ENCODE results near the gene SLC37A2. TPM values are rescaled to one million over a fixed set of nuclear protein-coding genes. Genes with fewer than 3 reads are reported as not detected.

SLC37A2 gene
- total RNA-seq, 2 donors from 2014 or later: 1.0 to 1.3 TPM

DNA sequence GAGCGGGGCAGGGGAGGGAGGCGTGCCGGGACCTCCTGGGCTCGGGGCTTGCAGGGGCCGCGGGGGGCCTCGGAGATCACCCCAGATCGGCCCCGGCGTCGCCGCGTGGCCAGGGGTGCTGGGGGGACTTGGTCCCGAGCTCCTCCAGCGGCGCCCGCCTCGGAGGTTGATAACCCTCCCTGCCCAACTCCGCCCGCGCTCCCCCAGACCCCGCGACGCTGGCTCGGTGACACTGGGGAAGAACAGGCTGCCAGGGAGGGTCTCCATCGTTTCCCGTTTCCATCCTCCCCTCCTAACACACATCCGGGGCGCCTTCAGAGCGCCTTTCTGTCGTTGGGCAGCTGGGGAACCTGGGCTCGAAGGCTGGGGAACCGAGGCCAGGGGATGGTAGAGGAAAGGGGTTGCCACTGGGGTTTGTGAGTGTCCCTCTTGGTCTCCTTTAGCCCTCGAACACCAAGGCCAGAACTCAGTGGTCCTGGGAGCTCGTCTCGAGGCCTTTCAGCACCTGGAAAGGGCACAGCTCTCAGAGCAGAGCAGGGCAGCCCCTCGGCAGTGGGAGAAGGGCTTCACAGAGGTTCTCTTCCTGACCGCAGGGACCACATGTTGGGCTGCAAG is 431 bp downstream of the SLC37A2 start:
- Histone ChIP-seq H3K9ac (ENCODE audit: extremely low read depth, low read length, poor library complexity, severe bottlenecking) (no peak overlapping the region), H3K27me3 (ENCODE audit: control insufficient read depth, insufficient read depth, low read length, poor library complexity, severe bottlenecking) (peaks cover 66% of the 10 kb centered on the region), H3K9me3 (ENCODE audit: control insufficient read depth, low read length) (no peaks in the 10 kb centered on the region), H3K36me3 (ENCODE audit: control insufficient read depth, insufficient read depth, low read length) (no peaks in the 10 kb centered on the region), H3K4me3 (ENCODE audit: low read length) (peak overlapping the region; percentile 77), H3K4me1 (ENCODE audit: control insufficient read depth, insufficient read depth, low read length) (no peaks in the 10 kb centered on the region), H3K27ac (ENCODE audit: low read depth, low read length) (no peak overlapping the region)
- 3 to 9% methylated on average over 14 to 38 of the region's 38 CpGs for WGBS, 2 experiments (ENCODE audit: insufficient coverage in 1 of 2, insufficient read length in 1 of 2)
- Mint-ChIP-seq H3K4me3 (peak overlapping the region; percentile 67), H3K4me1 (no peaks in the 10 kb centered on the region), H3K27me3 (ENCODE audit: insufficient read depth) (peaks cover 62% of the 10 kb centered on the region), H3K27ac (no peak overlapping the region), H3K9me3 (no peaks in the 10 kb centered on the region), H3K36me3 (ENCODE audit: low read depth) (no peaks in the 10 kb centered on the region)
- TF ChIP-seq, protein P1, sequence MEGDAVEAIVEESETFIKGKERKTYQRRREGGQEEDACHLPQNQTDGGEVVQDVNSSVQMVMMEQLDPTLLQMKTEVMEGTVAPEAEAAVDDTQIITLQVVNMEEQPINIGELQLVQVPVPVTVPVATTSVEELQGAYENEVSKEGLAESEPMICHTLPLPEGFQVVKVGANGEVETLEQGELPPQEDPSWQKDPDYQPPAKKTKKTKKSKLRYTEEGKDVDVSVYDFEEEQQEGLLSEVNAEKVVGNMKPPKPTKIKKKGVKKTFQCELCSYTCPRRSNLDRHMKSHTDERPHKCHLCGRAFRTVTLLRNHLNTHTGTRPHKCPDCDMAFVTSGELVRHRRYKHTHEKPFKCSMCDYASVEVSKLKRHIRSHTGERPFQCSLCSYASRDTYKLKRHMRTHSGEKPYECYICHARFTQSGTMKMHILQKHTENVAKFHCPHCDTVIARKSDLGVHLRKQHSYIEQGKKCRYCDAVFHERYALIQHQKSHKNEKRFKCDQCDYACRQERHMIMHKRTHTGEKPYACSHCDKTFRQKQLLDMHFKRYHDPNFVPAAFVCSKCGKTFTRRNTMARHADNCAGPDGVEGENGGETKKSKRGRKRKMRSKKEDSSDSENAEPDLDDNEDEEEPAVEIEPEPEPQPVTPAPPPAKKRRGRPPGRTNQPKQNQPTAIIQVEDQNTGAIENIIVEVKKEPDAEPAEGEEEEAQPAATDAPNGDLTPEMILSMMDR (conservative IDR thresholded peaks at IDR 0.05): no peak
- DNase-seq: peak; percentile 79

DNA sequence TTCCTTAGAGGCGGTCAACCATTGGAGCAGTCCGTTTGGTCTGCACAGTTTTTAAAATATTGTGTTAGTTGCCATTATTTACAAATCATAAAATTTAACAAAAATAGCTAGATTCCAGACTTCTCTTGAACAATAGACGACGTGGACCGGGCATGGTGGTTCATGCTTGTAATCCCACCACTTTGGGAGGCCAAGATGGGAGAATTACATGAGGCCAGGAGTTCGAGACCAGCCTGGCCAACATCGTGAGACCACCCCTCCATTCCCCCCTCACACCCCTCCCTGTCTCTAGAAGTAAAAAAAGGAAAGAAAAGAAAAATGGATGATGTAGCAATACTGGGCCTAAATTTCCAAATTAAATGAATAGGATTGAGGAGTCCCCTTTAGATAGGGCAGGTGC is 965 bp downstream of the SLC37A2 start:
- H3K4me3 Mint-ChIP-seq: peak overlapping the region; percentile 67
- no peaks in the 10 kb centered on the region for H3K4me1 Mint-ChIP-seq
- no peak overlapping the region for H3K9ac ChIP-seq (ENCODE audit: extremely low read depth, low read length, poor library complexity, severe bottlenecking)
- H3K4me1 ChIP-seq (ENCODE audit: control insufficient read depth, insufficient read depth, low read length): no peaks in the 10 kb centered on the region
- TF ChIP-seq, protein P1 (conservative IDR thresholded peaks at IDR 0.05): no peak
- no peak overlapping the region for H3K27ac Mint-ChIP-seq
- no peaks in the 10 kb centered on the region for H3K9me3 ChIP-seq (ENCODE audit: control insufficient read depth, low read length)
- H3K4me3 ChIP-seq (ENCODE audit: low read length): peak overlapping the region; percentile 77
- peaks cover 66% of the 10 kb centered on the region for H3K27me3 ChIP-seq (ENCODE audit: control insufficient read depth, insufficient read depth, low read length, poor library complexity, severe bottlenecking)
- no peak for DNase-seq
- no peaks in the 10 kb centered on the region for H3K36me3 Mint-ChIP-seq (ENCODE audit: low read depth)
- no peak overlapping the region for H3K27ac ChIP-seq (ENCODE audit: low read depth, low read length)
- WGBS, 2 experiments (ENCODE audit: insufficient coverage in 1 of 2, insufficient read length in 1 of 2): 81% methylated on average over 3 of the region's 7 CpGs; no CpG with 5 or more reads in 1 of the 2 experiments
- H3K36me3 ChIP-seq (ENCODE audit: control insufficient read depth, insufficient read depth, low read length): no peaks in the 10 kb centered on the region
- H3K27me3 Mint-ChIP-seq (ENCODE audit: insufficient read depth): peaks cover 62% of the 10 kb centered on the region
- no peaks in the 10 kb centered on the region for H3K9me3 Mint-ChIP-seq

DNA sequence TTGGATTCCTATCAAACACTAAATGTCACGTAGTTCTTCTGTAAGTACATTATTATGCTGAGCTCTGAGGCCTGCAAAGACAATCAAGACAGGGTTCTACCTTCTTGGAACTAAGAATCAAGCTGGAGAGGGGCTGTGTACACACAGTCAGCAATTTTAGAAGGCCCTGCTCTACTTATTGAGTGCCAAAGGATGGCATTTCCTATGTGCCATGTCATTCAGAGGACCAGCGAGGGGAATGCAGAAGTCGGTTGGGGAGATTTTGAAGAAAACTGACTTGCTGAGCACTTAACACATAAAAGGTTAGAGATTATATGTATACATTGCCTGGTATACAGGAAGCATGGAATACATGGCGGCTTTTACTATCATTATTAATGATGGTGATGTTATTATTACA is 5.3 kb downstream of the SLC37A2 start:
- H3K27ac Mint-ChIP-seq: no peak overlapping the region
- H3K36me3 Mint-ChIP-seq (ENCODE audit: low read depth): no peaks in the 10 kb centered on the region
- H3K9me3 ChIP-seq (ENCODE audit: control insufficient read depth, low read length): no peaks in the 10 kb centered on the region

More for the DNA sequence above, 5.3 kb downstream of the SLC37A2 start:
- Histone ChIP-seq H3K9ac (ENCODE audit: extremely low read depth, low read length, poor library complexity, severe bottlenecking) (no peak overlapping the region), H3K4me1 (ENCODE audit: control insufficient read depth, insufficient read depth, low read length) (peaks cover 8% of the 10 kb centered on the region), H3K27ac (ENCODE audit: low read depth, low read length) (no peak overlapping the region), H3K36me3 (ENCODE audit: control insufficient read depth, insufficient read depth, low read length) (no peaks in the 10 kb centered on the region), H3K27me3 (ENCODE audit: control insufficient read depth, insufficient read depth, low read length, poor library complexity, severe bottlenecking) (peaks cover 31% of the 10 kb centered on the region), H3K4me3 (ENCODE audit: low read length) (no peak overlapping the region)
- no peak overlapping the region for H3K4me3 Mint-ChIP-seq
- H3K27me3 Mint-ChIP-seq (ENCODE audit: insufficient read depth): peaks cover 37% of the 10 kb centered on the region
- no peaks in the 10 kb centered on the region for H3K9me3 Mint-ChIP-seq
- H3K4me1 Mint-ChIP-seq: peaks cover 19% of the 10 kb centered on the region
- DNase-seq: no peak
- TF ChIP-seq, protein P1 (conservative IDR thresholded peaks at IDR 0.05): no peak
- 94% methylated on average over 2 to 3 of the region's 4 CpGs for whole genome bisulfite sequencing, 2 experiments (ENCODE audit: insufficient coverage in 1 of 2, insufficient read length in 1 of 2)
